Gastrocnemius medialis (tissue), 4 donors: ENCODE measurements around the gene SUSD1.

Experiments
- CTCF ChIP-seq, 5 experiments: fragments of 450-650 bp in 3 of 5; fragments of 200-600 bp in 2 of 5; sonication (generic) in 2 of 5; IDR thresholded peaks in 4 of 5; conservative IDR thresholded peaks in 1 of 5; 1 replicate in 4 of 5; 2 replicates in 1 of 5; pipeline ENCODE4 v1.5.1; 2016 to 2019; ENCODE audit warnings: antibody characterized with exemption in 5 of 5, mild to moderate bottlenecking in 3 of 5, moderate library complexity in 3 of 5
- POLR2A ChIP-seq, 2 donors: fragments of 450-650 bp; IDR thresholded peaks; one replicate each; pipeline ENCODE4 v1.6.1; 2017; ENCODE audit warnings: antibody characterized with exemption in 2 of 2, mild to moderate bottlenecking in 2 of 2, moderate library complexity in 2 of 2

DNA sequence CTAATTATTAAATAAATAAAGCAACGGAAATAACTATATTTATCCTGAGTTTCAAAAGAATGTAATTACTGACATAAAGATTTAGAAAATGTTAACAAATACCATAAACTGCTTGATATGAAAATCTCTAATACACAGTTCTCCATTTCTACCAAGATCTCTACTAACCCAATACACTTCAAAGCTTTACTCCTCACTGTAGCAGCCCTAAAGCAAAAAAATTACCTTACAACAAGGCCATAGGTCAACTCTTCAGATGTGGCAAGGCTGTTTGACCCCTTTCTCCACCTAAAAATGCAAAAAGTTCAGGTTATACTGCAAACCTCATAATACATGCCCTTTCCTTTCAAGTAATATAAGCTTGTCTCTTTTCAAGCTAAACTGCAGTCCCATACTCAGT lies 181.8 kb downstream of the SUSD1 start:
- TF ChIP-seq POLR2A (IDR thresholded peaks at IDR 0.05) (no peak), CTCF (IDR thresholded peaks at IDR 0.05 in 4 of 5, conservative IDR thresholded peaks at IDR 0.05 in 1 of 5) (no peak)
